Measurements from ENCODE around the gene MYCBP.
"Not testable (repeated sequence)": the region's sequence is repeated elsewhere in the genome, so short reads cannot be mapped to it uniquely, and the experiment has no call there.

The MYCBP gene, protein sequence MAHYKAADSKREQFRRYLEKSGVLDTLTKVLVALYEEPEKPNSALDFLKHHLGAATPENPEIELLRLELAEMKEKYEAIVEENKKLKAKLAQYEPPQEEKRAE

DNA sequence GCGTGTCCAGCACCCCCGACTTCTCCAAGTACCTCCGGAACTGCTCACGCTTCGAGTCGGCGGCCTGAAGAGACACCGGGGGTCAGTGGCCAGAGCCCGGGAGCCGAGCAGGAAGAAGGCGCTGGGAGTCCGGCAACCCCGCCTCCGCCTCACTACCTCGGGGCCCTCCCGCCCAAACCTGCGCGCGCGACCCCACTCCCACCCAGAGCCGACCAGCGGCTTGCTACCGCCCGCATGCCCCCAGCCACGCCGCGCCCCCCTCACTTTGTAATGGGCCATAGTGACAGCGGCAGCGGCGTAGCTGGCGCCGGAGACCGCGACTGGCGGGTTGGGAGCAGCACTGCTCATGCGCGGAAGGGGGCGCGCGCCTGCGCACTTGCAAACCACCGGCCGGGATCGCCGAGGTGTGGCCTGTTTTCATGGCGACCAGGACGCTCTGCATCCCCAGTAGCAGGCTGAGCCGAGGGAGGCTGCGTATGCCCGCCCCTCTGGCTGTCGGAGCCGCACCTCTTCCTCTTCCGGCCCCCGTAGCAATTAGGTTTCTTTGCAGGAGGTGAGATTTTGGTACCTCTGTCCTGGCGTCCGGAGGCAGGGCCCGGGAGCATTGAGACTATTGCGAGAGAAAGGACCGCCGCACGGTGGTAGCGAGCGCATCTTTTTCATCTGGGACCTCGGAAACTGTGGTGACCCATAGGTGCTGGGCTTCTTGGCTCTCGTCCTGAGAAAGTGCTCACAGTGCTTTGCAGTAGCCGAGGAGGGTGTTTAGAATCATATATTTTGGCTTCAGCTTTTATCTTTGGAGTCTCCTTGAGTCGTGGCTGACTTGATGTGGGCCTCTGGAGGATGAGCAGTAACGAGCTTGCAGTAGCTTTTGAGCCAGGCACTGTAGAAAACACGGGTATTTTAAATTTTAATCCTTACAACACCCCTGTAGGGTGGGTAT is at the start of gene MYCBP:
Gene MYCBP (minus strand): TSS at position 322 of the 943 bp plus-strand sequence. CDS start 43 bp downstream, at position 279.
- peak; percentile 97 for DNase-seq (ENCODE audit: low read depth)

DNA sequence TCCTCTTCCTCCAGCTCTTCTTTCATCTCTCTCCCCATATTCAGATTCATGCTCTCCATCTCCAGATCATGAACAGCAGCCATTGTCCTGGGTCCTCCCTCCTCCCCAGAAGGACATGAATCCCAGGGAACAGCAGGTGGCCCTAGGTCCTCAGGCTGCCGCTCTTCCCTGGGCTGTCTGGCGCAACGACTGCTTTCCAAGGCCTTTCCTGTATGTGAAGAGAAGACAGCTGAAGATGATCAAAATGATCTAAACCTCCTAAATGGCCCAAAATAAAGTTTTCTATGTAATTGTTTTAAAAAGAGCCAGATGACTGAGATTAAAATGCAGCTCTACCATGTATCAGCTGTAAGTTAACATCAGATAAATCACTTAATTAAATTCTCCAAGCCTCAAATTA is 46.0 kb upstream of the MYCBP start:
- no peak for DNase-seq (ENCODE audit: low read depth)

DNA sequence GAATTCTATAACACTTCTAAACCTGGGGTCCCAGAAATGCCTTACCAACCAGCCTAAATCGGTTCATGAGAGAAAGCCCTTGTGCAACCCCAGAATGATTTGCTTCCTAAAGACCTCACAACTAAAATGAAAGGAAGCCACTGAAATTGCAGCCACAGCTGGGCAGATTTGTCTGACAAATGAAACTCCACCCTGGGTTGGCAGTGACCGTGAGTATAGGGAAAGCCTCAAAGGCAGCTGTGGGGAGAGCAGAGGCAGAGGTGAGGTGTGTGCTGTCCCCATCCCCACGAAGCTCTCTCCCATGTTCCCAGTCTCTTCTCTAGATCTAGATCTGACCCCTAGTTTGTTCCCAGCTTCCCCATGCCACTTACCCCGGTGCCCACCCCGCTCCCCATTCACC is 45.4 kb upstream of the MYCBP start:
- no peak for DNase-seq (ENCODE audit: low read depth)

DNA sequence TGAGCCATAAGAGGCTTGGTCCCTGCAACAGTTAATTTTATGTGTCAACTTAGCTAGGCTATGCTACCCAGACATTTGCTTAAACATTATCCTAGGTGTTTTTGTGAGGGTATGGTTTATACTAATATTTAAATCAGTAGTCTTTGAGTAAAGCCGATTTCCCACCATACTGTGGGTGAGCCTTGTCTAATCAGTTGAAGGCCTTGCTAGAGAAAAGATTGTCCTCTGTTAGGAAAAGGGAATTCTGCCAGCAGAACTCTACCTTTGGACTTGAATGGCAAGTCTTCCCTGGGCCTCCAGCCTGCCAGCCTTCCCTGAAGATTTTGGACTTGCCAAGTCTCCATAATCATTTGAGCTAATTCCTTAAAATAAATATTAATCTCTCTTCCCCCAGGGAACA is 44.6 kb upstream of the MYCBP start:
- DNase-seq (ENCODE audit: low read depth) = no peak

DNA sequence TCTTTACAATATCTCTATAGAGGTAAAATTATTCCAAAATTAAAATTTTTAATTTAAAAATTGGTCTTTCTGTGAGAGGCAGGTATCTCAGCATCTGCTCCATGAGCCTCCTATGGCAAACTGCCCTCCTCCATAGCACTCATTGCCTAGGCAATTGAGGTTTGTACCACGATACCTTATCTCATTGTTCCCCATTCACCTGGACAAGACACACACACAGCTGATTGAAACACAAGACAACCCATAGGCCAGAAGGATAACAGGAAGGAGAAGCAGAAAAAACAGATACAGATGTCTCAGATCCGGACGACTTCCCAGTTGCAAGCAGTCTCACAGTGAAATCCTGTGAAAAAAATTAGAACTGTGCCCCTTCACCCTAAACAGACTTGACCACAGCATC is 44.2 kb upstream of the MYCBP start:
- DNase-seq (ENCODE audit: low read depth) = peak; percentile 53

DNA sequence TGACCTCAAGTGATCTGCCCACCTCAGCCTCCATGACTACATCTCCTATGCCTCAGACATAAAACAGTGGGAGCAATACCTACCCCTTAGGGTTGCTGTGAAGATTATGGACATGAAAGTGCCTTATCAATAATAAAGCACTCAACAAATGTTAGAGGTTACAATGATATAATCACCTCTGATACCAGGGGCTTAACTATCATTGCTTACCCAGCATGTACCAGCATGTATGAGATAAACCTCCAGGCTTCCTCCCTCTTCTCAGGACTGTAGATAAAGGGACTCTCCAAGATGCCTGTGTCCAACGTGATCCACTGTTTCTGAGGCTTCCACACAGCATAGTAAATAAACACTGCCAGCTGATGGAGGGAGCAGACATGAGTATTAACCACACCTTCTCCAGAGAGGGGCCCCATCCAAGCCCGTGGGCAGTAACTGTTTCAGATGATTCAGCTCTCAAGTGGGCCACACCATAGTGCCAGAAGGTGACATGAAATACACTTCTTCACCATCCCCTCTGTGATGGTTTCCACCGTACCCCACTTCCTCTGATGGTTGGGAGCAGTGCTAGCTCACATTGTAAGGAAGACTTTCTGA is 42.3 kb upstream of the MYCBP start:
- DNase-seq (ENCODE audit: low read depth) = peak; percentile 84

DNA sequence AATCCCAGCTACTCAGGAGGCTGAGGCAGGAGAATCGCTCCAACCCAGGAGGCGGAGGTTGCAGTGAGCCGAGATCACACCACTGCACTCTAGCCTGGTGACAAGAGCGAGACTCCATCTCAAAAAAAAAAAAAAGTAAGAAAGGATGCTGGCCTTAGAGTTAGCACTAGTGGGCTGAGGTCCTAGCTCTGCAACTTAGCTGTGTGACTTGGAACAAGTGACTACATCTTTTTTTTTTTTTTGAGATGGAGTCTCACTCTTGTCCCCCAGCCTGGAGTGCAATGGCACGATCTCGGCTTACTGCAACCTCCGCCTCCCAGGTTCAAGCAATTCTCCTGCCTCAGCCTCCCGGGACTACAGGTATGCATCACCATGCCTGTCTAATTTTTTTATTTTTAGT is 41.8 kb upstream of the MYCBP start:
- not testable (repeated sequence) for DNase-seq (ENCODE audit: low read depth)

DNA sequence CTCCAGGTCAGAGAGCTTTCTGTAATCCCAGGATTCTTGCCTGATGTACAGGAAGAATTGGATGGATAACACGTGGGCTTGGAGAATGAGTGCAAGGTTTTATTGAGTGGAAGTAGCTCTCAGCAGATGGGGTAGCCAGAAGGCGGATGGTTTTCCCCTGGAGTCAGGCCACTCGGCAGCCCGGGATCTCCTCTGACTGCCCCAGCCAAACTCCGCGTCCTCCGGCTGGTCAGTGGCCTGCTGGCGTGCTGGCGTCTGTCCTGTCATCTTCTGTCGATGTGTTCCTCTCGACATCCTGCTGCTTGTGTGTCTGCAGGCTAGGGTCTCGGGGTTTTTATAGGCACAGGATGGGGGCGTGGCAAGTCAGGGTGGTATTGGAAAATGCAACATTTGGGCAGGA is 35.7 kb upstream of the MYCBP start:
- DNase-seq (ENCODE audit: low read depth) = no peak

DNA sequence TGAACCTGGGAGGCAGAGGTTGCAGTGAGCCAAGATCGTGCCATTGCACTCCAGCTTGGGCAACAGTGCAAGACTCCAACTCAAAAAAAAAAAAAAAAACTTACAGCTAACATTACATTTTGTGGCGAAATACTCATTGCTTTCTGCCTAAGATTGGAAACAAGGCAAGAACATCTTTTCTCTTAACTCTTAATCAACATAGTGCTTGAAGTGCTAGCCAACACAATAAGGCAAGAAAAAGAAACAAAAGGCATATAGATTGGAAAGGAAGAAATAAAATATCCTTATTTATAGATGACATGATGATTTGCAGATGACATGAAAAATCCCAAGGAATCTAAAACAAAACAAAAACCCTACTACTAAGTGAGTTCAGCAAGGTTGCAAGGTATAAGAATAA is 32.8 kb upstream of the MYCBP start:
- no peak for DNase-seq (ENCODE audit: low read depth)

DNA sequence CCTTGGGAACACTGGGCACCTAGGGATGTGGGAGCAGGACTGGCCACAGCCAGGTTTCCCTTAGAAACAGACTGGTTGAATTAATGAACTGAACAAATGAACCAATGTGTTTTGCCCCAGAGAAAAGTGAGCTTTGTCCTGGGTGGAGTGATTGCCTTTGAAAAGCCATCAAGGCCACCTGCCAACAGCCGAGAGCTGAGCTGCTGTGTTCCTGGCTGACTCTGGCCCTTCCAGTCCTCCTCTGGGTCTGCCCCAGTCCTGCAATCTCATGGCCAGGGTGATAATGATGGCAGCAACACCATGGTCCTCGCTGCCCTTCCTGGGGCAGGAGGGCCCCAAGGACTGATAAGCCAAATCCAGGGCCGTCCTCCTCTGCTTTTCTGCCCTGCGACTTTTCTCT is 26.4 kb upstream of the MYCBP start:
- no peak for DNase-seq (ENCODE audit: low read depth)

DNA sequence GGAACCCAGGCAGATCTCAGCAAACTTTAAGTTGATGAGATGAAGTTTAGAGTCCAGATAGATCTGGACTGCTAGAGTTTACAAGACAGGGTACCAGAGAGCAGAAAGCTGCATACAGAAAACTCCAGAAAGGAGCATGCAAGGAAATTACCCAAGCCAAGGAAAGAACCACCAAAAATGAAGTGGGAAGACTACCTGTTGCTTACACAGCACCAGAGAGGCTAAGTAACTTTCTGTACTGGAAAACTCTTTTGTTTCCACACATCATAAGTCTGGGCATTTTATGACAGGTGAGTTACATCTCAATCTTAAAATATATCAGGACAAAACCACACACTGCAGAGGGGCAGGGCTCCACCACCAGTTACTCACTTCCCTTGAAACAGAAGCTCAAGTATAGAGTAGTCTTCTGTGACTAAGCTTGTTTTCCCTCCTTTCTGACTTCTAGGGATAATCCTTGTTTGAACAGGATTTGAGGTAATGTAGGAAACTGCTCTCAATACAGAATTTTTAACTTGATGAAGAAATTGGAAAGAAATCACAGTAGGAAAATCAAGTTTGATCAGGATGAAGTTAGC is 25.6 kb upstream of the MYCBP start:
- no peak for DNase-seq (ENCODE audit: low read depth)

DNA sequence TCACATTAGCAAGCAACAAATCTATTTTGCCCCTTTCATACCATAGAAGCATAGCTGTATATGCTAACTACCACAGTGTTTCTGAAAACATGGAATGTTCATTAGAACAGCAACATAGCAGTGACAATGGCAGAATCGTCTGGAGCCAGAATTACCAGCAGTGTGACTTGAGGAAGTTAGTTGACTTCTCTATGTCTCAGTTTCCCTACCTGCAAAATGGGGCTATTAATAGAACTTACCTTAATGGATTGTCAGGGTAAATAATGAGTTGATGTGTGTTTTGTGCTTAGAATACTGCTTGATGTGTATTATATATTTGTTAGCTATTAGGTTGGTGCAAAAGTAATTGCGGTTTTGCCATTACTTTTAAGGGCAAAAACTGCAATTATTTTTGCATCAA is 23.0 kb upstream of the MYCBP start:
- no peak for DNase-seq (ENCODE audit: low read depth)

DNA sequence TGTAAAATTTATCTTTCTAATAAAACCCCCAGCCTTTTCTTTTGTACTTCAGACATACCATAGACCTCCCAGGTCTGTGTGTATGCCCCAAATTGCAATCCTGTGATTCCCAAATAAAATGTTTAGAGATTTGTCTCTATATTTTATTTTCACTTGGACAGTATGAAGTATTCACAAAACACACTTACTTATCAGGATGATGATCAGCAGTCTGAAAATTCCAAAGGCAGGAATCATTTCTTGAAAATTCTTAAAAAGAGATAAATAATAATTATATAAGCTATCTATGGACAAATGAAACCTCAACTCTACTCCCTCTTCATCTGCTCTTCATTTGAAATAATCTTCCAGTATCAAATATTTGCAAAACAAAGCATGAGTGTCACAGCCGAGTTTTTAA is 19.8 kb upstream of the MYCBP start:
- no peak for DNase-seq (ENCODE audit: low read depth)

DNA sequence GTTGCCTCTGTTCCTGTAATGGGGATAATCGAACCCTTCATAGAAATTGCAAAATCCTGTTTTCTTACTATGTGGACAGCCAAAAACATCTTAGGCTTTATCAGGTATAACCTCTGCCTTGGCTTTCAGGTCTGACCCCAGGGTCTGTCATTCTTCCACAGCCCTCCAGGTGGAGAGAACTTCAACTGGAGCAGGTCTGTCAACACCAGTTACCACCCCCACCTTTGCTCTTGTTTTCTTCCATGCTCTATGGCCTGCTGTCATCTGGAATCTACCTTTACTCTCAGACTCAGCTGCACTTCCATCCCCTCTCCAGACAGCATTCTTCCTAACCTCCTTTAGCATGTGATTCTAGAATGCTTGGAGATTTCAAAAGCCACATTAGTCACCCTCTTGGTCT is 18.6 kb upstream of the MYCBP start:
- no peak for DNase-seq (ENCODE audit: low read depth)

DNA sequence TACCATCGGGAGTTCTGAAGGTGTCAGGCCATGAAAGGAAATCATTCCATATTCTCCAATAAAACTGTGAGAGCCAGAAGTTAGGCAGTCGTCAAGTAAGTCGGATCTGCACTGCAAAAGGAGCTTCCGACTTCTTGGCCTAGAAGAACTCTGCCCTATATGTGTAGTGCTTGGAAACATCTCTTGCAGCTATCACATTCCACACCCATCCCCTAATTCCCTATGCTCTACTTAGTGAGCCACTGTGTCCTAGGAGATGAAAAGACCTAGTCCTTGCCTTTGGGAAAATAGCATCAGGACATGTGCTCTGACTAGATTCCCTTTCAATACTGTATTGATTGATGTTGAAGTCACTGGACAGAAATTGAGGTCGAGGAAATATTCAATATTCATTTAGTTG is 16.4 kb upstream of the MYCBP start:
- no peak for DNase-seq (ENCODE audit: low read depth)

DNA sequence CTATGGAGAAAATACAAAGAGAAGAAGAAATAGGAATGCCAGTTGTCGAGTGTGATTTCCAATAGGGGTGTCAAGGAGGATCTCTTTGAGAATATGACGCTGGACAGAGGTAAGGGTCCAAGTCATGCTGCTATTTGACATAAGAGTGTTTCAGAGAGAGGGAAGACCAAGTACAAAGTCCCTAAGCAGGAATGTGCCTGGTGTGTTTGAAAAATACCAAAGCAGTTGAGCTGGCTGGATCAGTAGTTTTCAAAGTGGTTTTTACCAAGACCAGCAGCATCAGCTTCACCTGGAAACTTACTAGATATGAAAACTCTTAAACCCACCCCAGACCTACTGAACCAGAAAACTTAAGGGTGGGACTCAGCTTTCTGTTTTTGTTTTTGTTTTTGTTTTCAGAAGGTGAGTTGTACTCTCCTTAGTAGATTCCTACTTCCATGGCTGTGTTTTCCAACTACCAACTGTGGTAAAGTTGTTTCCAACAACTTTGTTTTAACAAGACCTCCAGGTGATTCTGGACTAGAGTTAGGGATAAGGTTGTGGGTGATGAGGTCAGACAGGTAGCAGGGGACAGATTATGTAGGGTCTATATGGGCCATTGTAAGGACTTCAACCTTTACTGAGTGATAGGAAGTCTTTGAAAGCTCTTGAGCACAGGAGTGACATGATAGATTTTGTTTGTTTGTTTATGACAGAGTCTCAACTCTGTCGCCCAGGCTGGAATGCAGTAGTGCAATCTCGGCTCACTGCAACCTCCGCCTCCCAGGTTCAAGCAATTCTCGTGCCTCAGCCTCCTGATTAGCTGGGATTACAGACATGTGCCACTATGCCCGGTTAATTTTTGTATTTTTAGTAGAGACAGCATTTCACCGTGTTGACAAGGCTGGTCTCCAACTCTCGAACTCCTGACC is 15.5 kb upstream of the MYCBP start:
- DNase-seq (ENCODE audit: low read depth) = no peak

DNA sequence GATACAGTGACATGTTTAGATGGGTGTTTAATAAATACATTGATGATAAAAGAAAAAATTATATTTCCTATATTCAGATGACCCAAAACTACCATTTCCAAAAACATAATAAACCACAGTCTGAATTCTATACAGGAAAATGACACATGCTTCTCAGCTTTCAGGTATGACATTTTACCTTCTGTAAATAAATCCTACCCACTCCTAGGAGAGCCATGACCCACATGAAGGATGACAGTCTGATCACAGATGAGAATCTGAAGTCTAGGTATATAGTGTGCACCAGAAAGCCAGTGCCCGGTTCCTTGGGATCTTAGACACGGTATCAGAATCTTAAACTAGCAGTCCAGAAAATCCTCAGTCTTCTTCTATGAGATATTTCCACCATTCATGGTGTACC is 11.9 kb upstream of the MYCBP start:
- no peak for DNase-seq (ENCODE audit: low read depth)

DNA sequence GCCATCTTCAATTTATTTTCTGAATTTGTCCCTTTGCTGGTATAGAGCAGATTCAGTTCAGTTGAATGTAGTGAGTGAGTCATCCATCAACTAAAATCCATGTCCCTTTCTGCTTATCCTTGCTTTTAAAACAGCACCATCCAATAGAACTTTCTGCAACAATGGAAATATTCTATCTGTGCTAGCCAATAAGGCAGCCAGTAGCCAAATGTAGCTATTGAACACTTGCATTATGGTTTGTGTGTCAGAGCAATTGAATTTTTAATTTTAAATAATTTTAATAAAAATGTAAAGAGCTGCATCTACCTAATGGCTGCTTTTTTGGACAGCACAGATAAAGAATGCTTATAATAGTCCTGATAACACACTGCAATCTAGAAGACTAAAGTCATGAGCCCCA is 8.3 kb upstream of the MYCBP start, which contains the start of gene GJA9:
Gene GJA9 (minus strand): TSS at position 101 of the 400 bp plus-strand sequence. CDS start 5,489 bp downstream, outside the sequence.
- DNase-seq (ENCODE audit: low read depth) = no peak

DNA sequence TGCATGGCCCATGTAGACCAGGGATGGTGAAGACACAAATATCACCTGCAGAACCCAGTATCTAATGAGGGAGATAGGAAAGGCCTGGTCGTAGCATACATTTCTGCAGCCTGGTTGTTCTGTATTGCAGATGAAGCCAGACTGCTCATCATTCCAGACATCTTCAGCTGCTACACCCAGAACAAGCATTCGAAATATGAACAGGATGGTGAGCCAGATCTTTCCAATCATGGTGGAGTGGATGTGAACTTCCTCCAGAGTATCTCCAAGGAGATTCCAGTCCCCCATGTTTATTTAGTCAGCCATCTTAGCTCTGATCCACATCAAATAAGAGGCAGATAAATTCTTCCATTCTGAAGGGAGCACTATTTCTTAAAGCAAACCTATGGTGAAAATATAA is 2.7 kb upstream of the MYCBP start:
- no peak for DNase-seq (ENCODE audit: low read depth)

DNA sequence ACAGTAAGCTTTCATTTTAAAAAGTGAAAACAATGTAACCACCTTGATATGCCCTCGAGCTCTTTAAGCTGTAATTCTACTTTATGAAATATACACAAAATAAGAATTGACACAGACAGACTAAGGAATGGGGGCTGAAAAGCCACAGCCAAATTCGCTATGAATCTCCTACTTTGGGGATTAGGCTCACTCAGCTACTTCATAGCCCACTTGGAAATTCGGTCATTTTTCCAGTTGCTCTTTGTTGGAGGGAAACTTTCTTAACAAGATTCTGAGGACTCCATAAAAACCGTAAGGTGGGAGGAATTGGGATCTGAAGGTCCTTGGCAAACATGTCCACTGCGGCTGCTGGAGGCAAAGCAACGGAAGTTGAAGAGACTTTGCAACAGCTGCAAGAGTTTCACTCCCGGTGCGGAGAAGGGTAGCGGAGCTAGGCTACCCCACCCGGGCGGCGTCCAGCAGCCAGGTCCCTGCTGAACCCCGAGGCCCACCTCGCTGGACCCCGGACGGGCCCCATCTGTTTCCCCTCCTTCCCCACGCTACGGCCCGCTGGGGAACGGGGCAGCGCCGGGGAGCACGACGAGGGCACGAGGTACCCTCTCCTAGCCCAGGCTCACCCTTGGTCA is 634 bp downstream of the MYCBP start:
- no peak for DNase-seq (ENCODE audit: low read depth)

DNA sequence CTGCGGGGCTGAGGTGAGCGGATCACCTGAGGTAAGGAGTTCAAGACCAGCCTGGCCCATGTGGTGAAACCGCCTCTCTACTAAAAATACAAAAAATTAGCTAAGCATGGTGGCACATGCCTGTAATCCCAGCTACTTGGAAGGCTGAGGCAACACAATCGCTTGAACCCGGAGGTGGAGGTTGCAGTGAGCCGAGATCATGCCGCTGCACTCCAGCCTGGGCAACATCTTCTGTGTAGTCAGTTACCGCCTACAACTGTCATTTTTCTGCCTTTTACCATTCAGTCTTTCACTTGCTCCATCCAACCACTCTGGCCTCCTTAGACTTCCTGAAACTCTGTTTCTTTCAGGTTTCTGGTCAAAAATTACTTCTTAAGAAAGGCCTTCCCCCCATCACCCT is 2.2 kb downstream of the MYCBP start:
- no peak for DNase-seq (ENCODE audit: low read depth)
